ENCODE data around the gene FBN2. TPM values are rescaled to one million over a fixed set of nuclear protein-coding genes. Genes with fewer than 3 reads are reported as not detected.

FBN2 gene
- total RNA-seq, 1 experiment from 2014 or later: 0.22 TPM

- TF ChIP-seq EZH2 (IDR thresholded peaks at IDR 0.05; ENCODE audit: low read depth) (no peak), CTCF (conservative IDR thresholded peaks at IDR 0.05) (no peak)
- no peaks in the 10 kb centered on the region for H3K4me1 ChIP-seq (replicated peaks; ENCODE audit: insufficient read depth)
- ChIA-PET POLR2A (ENCODE audit: unreplicated experiment) (no interaction called here), CTCF (no interaction called here)
- no peaks in the 10 kb centered on the region for H3K27me3 ChIP-seq (ENCODE audit: insufficient read depth, low read depth)
- H3K36me3 ChIP-seq (ENCODE audit: low read depth): no peaks in the 10 kb centered on the region
- H3F3A ChIP-seq (ENCODE audit: insufficient read depth, low read depth): no peaks in the 10 kb centered on the region
- no TSS peak for BruUV-seq (replicated peaks)
- no peak overlapping the region for H2AFZ ChIP-seq
- no peak overlapping the region for H3K4me3 ChIP-seq
- no peaks in the 10 kb centered on the region for H4K20me1 ChIP-seq (ENCODE audit: insufficient read depth)
- no peak overlapping the region for H3K4me2 ChIP-seq
- no peak overlapping the region for H3K27ac ChIP-seq
- no peaks in the 10 kb centered on the region for H3K9me2 ChIP-seq (ENCODE audit: insufficient read depth)
- intact Hi-C loops (cut with micrococcal nuclease; ENCODE audit: unreplicated experiment): no loop called here
- DNase-seq: no peak
- H3K9me3 ChIP-seq (ENCODE audit: insufficient read depth, low read depth): no peaks in the 10 kb centered on the region
- H3K79me2 ChIP-seq (ENCODE audit: low read depth): no peaks in the 10 kb centered on the region
Observed at GRCh38 chr5:128528126-128528525, 9.9 kb downstream of the FBN2 start.

GRCh38 chr5:128527077-128527476 lies 11.0 kb downstream of the FBN2 start:
- Histone ChIP-seq H2AFZ (no peak overlapping the region), H3K4me1 (replicated peaks; ENCODE audit: insufficient read depth) (no peaks in the 10 kb centered on the region), H3K4me3 (no peak overlapping the region), H3K9me2 (ENCODE audit: insufficient read depth) (no peaks in the 10 kb centered on the region), H3K9me3 (ENCODE audit: insufficient read depth, low read depth) (no peaks in the 10 kb centered on the region), H3F3A (ENCODE audit: insufficient read depth, low read depth) (no peaks in the 10 kb centered on the region), H3K36me3 (ENCODE audit: low read depth) (no peaks in the 10 kb centered on the region), H3K27me3 (ENCODE audit: insufficient read depth, low read depth) (no peaks in the 10 kb centered on the region), H3K79me2 (ENCODE audit: low read depth) (no peaks in the 10 kb centered on the region), H3K27ac (no peak overlapping the region), H3K4me2 (no peak overlapping the region), H4K20me1 (ENCODE audit: insufficient read depth) (no peaks in the 10 kb centered on the region)
- DNase-seq: no peak
- intact Hi-C loops (cut with micrococcal nuclease; ENCODE audit: unreplicated experiment): no loop called here
- TF ChIP-seq CTCF (conservative IDR thresholded peaks at IDR 0.05) (no peak), EZH2 (IDR thresholded peaks at IDR 0.05; ENCODE audit: low read depth) (no peak)
- CTCF ChIA-PET: no interaction called here
- no TSS peak for BruUV-seq (replicated peaks)
- POLR2A ChIA-PET (ENCODE audit: unreplicated experiment): no interaction called here

- no peaks in the 10 kb centered on the region for H3K79me2 ChIP-seq (ENCODE audit: low read depth)
- H3K9me2 ChIP-seq (ENCODE audit: insufficient read depth): no peaks in the 10 kb centered on the region
- no peaks in the 10 kb centered on the region for H4K20me1 ChIP-seq (ENCODE audit: insufficient read depth)
- H3K27me3 ChIP-seq (ENCODE audit: insufficient read depth, low read depth): no peaks in the 10 kb centered on the region
- H2AFZ ChIP-seq: no peak overlapping the region
- TF ChIP-seq CTCF (conservative IDR thresholded peaks at IDR 0.05): no peak
- TF ChIP-seq EZH2 (IDR thresholded peaks at IDR 0.05; ENCODE audit: low read depth): no peak
- ChIA-PET POLR2A (ENCODE audit: unreplicated experiment) (no interaction called here), CTCF (no interaction called here)
- no peak overlapping the region for H3K27ac ChIP-seq
- no peaks in the 10 kb centered on the region for H3K9me3 ChIP-seq (ENCODE audit: insufficient read depth, low read depth)
- no peaks in the 10 kb centered on the region for H3F3A ChIP-seq (ENCODE audit: insufficient read depth, low read depth)
- no peaks in the 10 kb centered on the region for H3K36me3 ChIP-seq (ENCODE audit: low read depth)
- BruUV-seq (replicated peaks): no TSS peak
- intact Hi-C loops (cut with micrococcal nuclease; ENCODE audit: unreplicated experiment): no loop called here
- H3K4me2 ChIP-seq: no peak overlapping the region
- no peaks in the 10 kb centered on the region for H3K4me1 ChIP-seq (replicated peaks; ENCODE audit: insufficient read depth)
- no peak overlapping the region for H3K4me3 ChIP-seq
- no peak for DNase-seq
Observed at GRCh38 chr5:128522336-128522735, 15.7 kb downstream of the FBN2 start.
